ENCODE results near the gene MRPL33.

MRPL33 gene

DNA sequence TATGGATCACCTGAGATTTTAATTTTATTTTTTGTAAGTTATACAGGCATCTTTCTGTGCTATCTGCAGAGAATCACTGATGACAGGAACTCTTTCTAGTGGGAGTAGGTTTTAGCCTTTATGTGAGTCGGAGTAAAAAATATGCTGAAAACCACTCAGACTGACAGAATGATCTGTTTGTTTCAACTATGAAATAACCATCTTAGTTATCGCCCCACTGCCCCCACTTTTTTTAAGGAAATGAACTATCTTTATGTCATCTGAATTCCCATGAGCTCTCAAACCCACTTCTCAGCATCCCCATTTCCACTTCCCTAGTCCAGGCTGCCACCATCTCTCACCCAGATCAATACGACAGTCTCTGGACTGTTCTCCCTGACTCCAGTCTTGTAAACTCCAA, 38.9 kb downstream of the MRPL33 start:
- DNase-seq = no peak

DNA sequence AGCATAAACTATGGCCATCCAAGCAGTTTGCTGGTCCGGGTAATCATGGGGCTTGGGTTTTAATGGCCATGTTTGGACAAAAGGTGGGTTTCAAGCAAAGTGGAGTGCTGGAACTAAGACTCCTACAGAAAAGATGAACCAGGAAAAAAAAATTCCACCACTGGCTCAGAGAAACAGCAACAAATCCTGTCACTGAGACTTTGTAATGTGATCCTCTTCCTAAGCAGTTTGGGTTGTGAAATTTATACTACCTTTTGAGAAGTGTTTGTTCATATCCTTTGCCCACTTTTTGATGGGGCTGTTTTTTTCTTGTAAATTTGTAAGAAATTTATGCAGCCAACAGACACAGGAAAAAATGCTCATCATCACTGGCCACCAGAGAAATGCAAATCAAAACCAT, 40.2 kb downstream of the MRPL33 start:
- DNase-seq = no peak

- DNase-seq = no peak
Measured at GRCh38 chr2:27814758-27815157, 43.2 kb downstream of the MRPL33 start.

GRCh38 chr2:27815860-27816438, 44.4 kb downstream of the MRPL33 start:
- no peak for DNase-seq

DNA sequence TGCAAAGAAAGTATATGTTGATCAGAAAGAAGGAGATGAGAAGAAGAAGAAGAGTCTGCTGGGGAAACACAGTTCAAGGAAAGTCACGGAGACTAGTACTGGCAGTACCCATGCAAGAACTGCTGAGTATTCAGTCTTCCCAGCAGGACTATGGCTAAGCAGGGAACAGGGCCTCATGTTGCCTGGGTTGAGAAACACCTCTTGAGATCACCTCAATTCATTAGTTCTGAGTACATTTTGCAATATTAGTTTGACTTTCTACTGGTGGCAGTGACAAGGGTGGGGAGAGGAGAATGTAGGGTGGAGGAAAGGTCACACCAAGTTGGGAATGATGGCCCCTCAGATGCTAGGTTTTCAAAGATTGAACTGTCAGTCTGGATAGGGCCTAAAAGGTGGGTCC, 50.5 kb downstream of the MRPL33 start:
- DNase-seq = no peak

GRCh38 chr2:27823135-27823534, 51.6 kb downstream of the MRPL33 start:
- DNase-seq = no peak

DNA sequence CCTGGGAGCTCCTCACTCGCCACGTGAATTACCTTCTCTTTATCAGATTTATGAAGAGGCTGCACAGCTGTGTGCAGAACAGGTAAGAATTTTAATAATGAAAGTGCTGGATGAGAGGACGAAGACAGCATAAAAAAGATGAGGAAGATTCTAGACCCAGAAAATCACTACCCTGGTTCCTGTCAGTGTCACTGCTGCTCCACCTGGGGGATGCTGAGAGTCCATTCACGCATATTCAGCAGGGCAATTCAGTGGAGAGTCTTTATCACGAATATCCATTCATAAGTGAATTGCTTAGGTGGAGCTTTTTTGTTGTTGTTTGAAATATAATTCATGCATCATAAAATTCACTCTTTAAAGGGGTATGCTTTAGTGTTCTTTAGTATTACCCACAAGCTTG, 52.0 kb downstream of the MRPL33 start:
- no peak for DNase-seq

DNA sequence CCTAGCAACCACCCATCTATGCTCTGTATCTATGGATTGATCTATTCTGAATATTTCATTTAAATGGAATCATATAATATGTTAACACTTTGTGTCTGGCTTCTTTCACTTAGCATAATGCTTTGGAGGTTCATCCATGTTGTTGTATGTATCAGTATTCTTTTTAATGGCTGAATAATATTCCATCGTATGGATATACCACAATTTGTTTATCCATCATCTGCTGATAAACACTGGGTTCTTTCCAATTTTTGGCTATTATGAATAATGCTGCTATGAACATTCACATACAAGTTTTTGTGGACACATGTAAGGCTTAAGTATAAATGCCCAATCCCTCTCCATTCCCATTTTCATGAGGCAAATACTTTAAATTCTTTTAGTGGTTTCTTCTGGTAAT, 52.9 kb downstream of the MRPL33 start:
- no peak for DNase-seq

- no peak for DNase-seq
Measured at GRCh38 chr2:27828305-27828704, 56.8 kb downstream of the MRPL33 start.
